ENCODE data around the gene WFDC8.

WFDC8 gene

GRCh38 chr20:45548410-45548809, 30.7 kb downstream of the WFDC8 start:
- no peak for FAIRE-seq
- no peak for DNase-seq (ENCODE audit: low spot score)

DNA sequence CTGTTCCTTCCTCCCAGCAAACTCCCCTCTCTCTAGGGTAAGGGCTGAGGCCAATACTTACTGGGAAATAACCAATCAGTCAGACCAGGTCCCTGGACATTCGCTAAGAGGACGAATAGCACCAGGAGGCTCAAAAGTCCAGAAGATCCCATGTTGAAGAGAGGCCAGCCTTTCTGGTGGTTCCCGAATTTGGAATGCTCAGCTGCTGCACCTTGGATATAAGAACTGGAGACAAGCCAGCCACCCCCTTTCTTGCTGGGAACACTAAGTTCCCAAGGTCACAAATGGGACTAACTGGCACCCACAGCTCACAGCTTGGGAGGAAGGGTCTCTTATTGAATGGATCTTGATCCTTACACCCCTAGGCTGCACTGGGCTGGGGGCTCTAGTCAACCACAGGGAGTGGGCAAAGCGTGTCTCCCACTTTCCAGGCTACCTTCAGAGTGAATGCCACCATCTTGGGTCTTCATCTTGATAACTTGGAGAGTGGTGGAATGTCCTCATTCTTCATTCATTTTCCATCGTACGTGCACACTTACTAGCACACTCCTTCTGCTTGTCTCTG, 31.8 kb downstream of the WFDC8 start, which contains the start of gene EPPIN:
TSS of gene EPPIN (minus strand) at position 196 of the 565 bp plus-strand sequence. CDS start at position 152, 44 bp downstream.
- DNase-seq (ENCODE audit: low spot score) = no peak

GRCh38 chr20:45545754-45546453, 33.2 kb downstream of the WFDC8 start:
- FAIRE-seq (no peak), DNase-seq (ENCODE audit: low spot score) (no peak)

More for the DNA sequence above, 31.8 kb downstream of the WFDC8 start, which contains the start of gene EPPIN:
- no peak for FAIRE-seq

GRCh38 chr20:45545351-45545750, 33.7 kb downstream of the WFDC8 start:
- no peak for DNase-seq (ENCODE audit: low spot score)
- FAIRE-seq = no peak

DNA sequence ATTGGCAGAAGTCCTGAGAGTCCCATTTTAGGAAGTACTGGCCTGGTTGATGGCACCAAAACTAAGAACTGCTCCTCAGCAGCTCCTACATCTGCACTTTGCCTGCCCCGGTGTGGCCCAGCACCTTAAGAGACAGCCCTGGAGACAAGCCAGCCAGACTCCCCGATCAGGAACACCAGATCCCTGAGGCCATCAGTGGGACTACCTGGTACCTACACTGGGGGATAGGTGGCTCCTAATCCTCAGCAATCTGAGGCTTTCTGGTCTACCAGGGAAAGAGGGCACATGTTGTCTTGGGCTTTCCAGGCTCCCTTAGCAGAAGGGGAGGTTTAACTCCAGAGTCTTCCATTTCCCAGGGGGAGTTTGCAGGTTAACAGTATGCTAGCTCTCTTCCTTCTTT, 39.7 kb downstream of the WFDC8 start, which contains the start of gene WFDC6:
TSS of gene WFDC6 (minus strand) at position 101 of the 400 bp plus-strand sequence. CDS start at position 26, 75 bp downstream.
- DNase-seq (ENCODE audit: low spot score) (no peak), FAIRE-seq (no peak)

GRCh38 chr20:45538209-45538799, 40.8 kb downstream of the WFDC8 start:
- FAIRE-seq (no peak), DNase-seq (ENCODE audit: low spot score) (no peak)

- DNase-seq (ENCODE audit: low spot score) = no peak
- no peak for FAIRE-seq
Observed at GRCh38 chr20:45527294-45527693, 51.8 kb downstream of the WFDC8 start.

- no peak for FAIRE-seq
- no peak for DNase-seq (ENCODE audit: low spot score)
Observed at GRCh38 chr20:45523821-45524220, 55.3 kb downstream of the WFDC8 start.

DNA sequence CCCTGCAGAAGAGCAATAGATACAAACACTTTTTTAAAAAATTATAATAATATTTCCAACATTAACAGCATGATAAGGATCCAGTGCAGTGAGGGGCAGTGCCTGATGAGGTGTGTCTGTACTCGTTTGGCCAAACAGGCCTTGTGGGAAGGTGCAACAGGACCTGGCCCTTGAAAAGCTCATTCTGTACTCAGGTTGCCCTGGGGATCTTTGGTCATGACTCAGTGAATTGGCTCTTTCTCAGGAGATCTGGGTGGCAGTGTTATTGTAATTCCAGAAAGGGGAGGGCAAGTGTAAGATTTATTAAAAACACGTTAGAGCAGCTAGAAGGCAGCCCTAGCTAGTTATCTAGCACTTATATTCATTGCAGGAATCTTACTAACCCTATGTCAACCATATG, 60.8 kb downstream of the WFDC8 start:
- FAIRE-seq (no peak), DNase-seq (ENCODE audit: low spot score) (no peak)

DNA sequence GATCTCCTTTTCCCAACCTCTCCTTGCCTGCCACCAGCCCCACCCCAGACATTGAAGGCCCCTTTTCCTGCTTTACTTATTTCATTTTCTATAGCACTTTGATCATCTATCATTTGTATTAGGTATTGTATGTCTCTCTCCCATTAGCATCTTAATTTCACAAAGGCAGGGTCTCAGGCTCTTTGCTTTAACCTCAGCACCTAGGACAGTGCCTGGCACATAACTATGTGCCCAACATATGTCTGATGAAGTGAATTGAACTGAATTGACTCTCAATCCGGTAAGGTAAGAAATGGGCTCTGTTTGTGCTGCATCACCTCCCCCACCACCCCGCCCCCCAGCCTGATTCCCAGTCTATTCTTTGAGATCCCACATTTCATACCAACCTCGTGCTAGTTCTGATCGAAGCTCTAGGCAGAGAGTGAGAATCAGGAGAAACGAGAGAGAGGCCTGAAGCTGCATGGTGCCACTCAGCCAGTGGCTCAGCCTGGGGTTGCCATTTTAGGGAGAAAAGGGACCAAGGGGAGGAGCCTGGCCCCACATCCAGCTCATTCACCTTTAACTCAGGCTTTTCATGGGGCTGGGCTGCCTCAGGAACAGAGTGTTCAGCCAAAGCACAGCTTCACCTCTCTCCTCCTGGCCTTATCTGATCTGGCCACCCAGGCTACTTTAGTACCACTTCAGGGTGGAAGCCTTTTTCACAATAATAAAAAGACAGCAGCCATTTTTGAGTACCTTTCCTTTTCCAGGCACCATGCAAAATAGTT, 63.8 kb downstream of the WFDC8 start, which contains the start of gene SPINT3:
TSS of gene SPINT3 (minus strand) at position 476 of the 767 bp plus-strand sequence. CDS start at position 462, 14 bp downstream.
- FAIRE-seq (no peak), DNase-seq (ENCODE audit: low spot score) (no peak)

GRCh38 chr20:45510242-45510862, 68.7 kb downstream of the WFDC8 start:
- FAIRE-seq = no peak

DNA sequence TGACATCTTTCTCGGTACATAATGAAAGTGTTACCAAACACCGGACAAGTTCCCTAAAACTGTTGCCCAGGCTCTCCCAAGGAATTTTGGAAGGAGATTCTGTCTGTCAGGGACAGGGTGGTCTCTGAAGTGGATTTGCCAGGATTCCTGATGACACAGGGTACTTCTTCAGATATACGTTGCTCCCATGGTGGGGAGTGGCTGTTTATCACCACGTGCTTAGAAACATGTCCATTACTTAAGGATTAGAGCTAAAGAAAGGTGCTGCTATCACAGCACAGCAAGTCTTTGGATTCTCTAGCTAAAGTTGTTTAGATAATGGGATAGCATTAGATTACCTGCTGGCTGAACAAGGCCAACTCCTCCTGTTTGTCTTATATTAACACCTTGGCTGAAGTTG, 70.0 kb downstream of the WFDC8 start:
- DNase-seq (ENCODE audit: low spot score) (no peak), FAIRE-seq (no peak)

More at GRCh38 chr20:45510242-45510862, 68.7 kb downstream of the WFDC8 start:
- DNase-seq (ENCODE audit: low spot score) = no peak

DNA sequence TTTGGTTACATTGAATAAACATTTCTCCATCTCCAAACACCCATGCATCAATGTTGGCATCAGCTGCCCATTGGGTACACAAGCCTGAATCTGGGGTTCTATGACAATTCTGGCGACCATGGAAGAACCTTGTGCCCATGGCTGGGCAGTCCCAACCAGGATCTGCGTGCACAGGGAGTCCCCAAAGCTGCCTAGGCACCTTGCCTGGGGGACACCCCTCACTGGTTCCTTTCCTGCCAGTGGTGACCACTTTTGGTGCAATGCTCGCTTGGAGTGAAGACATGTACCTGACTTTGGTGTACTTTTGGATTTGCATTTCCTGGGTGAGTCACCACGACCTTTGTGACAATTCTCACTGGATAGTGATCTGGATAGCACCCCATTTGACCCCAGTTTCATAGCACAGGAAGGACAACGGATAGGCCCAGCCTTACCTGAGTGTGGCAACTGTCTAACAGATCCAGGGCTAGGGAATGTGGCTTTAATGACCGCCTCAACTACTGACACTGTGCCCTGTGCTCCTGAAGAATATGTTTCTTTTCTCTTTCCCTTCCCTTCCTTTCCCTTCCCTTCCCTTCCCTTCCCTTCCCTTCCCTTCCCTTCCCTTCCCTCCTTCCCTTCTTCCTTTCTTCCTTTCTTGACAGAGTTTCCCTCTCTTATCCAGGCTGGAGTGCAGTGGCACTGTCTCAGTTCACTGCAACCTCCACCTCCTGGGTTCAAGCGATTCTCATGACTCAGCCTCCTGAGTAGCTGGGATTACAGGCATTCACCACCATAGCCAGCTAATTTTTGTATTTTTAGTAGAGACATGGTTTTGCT, 70.8 kb downstream of the WFDC8 start:
- FAIRE-seq = no peak
- no peak for DNase-seq (ENCODE audit: low spot score)

DNA sequence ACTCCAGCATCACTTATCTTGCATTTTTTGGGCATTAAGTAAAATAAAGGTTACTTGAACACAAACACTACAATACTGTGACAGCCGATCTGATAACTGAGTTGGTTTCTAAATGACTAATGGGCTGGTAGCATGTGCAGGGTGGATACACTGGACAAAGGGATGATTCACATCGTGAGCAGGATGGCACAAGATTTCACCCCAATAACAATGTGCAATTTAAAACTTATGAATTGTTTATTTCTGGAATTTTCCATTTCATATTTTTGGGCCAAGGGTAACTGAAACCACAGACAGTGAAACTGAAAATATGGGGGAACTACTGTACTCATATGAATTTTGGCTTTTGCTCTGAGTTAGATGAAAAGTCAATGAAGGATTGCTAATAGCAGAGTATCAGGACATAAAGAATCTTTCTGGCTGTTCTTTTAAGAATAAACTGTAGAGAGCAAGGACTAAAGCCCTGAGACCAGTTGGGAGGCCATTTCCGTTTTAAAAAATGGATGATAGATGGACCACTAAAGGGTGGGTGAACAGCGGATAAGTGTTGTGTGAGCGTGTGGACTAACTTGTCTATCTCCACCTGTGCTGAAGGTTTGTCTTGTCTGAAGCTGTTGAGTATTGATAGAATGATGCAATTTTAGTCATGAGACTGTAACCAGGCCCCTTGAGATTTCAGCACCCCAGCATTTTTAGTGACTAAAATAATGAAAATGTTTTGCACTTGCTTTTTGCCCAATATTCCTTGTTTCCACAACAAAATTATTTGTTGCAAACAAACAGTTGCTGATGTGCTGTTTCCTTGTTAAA, 71.9 kb downstream of the WFDC8 start:
- DNase-seq (ENCODE audit: low spot score) = no peak
- FAIRE-seq = no peak

DNA sequence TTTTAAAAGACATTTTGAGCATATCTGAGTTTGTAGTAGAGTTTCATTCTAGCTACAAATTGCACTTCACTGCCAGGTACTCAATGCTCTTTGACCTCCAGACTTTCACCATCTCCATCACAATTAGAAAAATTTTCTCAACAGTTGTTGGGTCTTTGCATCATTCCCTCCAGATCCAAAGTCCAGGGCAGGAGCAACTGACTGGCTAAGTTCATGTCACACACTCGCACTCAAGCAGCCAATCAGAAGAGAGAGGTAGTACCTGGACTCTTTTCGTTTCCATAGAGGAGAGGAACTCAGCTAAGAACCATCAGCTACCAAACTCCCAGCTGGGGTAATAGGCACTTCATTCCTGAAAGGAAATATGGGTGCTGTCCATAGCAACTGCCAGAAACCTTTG, 72.7 kb downstream of the WFDC8 start:
- no peak for FAIRE-seq
- DNase-seq (ENCODE audit: low spot score) = no peak

DNA sequence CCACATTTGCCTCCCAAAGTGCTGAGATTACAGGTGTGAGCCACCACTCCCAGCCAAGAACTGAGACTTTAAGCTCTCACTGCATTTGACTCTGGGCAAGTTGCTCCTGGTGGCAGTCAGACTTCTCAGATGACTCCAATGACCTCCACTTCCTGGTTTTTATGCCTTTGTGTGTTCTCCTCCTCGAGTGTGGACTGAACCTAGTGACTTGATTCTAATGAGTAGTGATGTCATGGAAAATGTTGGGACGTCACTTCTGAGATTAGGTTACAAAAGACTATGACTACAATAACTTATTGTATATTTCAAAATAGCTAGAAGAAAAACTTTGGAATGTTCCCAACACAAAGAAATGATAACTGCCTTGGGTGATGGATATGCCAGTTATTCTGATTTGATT, 75.7 kb downstream of the WFDC8 start:
- FAIRE-seq = no peak
- no peak for DNase-seq (ENCODE audit: low spot score)

DNA sequence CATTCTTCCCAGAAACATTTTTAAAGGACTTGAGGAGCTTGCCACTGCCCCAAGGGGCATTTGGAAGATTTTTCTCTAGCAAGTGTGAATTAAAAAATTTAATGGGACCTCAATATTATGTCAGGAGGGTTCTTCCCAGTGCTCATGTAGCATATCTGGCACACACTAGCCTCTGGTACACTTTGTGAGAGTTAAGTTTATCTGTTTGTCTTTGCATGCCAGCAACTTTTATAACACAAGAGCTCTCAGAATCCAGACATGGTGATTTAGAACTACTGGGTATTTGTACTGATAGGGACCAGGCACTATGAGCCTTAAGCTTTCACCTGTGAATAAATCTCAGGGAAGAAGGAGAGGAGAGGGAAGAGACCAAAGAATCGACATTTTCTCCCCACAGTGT, 76.5 kb downstream of the WFDC8 start:
- no peak for FAIRE-seq

More for the DNA sequence above, 76.5 kb downstream of the WFDC8 start:
- DNase-seq (ENCODE audit: low spot score) = no peak

Data from RCC 7860 (cell line).